H9 (cell line): ENCODE data around the gene KCTD7. TPM values are rescaled to one million over a fixed set of nuclear protein-coding genes. Genes with fewer than 3 reads are reported as not detected.

Experiments
- DNase-seq: peaks from one replicate; pipeline ENCODE4 v3.0.0-alpha.2; 2017
- H2AFZ ChIP-seq: one replicate; pipeline ENCODE4 v1.6.1; 2013; ENCODE audit warnings: mild to moderate bottlenecking, low read length, control low read depth, moderate library complexity
- H2AK5ac ChIP-seq: 2 replicates; pipeline ENCODE4 v1.6.1; 2013; ENCODE audit warnings: low read length, control low read depth, mixed read lengths; ENCODE audit not compliant: insufficient read length
- H2BK120ac ChIP-seq: one replicate; pipeline ENCODE4 v1.6.1; 2013; ENCODE audit warnings: low read depth, mild to moderate bottlenecking, low read length, control low read depth, inconsistent platforms; ENCODE audit not compliant: poor library complexity, severe bottlenecking
- H2BK12ac ChIP-seq: 2 replicates; pipeline ENCODE4 v1.6.1; 2013; ENCODE audit warnings: low read length, control low read depth, mixed read lengths, low read depth; ENCODE audit not compliant: insufficient read length
- H2BK15ac ChIP-seq: 2 replicates; pipeline ENCODE4 v1.6.1; 2013; ENCODE audit warnings: low read depth, low read length, control low read depth
- H2BK20ac ChIP-seq: one replicate; pipeline ENCODE4 v1.6.1; 2013; ENCODE audit warnings: low read depth, mild to moderate bottlenecking, low read length, control low read depth, inconsistent platforms; ENCODE audit not compliant: poor library complexity, severe bottlenecking
- H2BK5ac ChIP-seq: 2 replicates; pipeline ENCODE4 v1.6.1; 2013; ENCODE audit warnings: low read length, control low read depth, mixed read lengths; ENCODE audit not compliant: insufficient read length
- H3K14ac ChIP-seq: 2 replicates; pipeline ENCODE4 v1.6.1; 2013; ENCODE audit warnings: low read length, control low read depth; ENCODE audit not compliant: insufficient read depth
- H3K18ac ChIP-seq: 2 replicates; pipeline ENCODE4 v1.6.1; 2013; ENCODE audit warnings: low read depth, mild to moderate bottlenecking, mixed read lengths, low read length, control low read depth; ENCODE audit not compliant: insufficient read length
- H3K23ac ChIP-seq: 2 replicates; pipeline ENCODE4 v1.6.1; 2013; ENCODE audit warnings: low read length, control low read depth, mixed read lengths, low read depth; ENCODE audit not compliant: insufficient read length
- H3K23me2 ChIP-seq: 2 replicates; pipeline ENCODE4 v1.6.1; 2013; ENCODE audit warnings: low read depth, mild to moderate bottlenecking, mixed read lengths, low read length, control low read depth; ENCODE audit not compliant: insufficient read length, poor library complexity, severe bottlenecking
- H3K27ac ChIP-seq: 2 replicates; pipeline ENCODE4 v1.5.1; 2013; ENCODE audit warnings: low read length, control low read depth, mixed read lengths, low read depth; ENCODE audit not compliant: insufficient read length
- H3K27me3 ChIP-seq: 2 replicates; pipeline ENCODE4 v1.6.1; 2013; ENCODE audit warnings: low read length, control low read depth, inconsistent platforms; ENCODE audit not compliant: insufficient read depth
- H3K4ac ChIP-seq: 2 replicates; pipeline ENCODE4 v1.6.1; 2013; ENCODE audit warnings: low read depth, mild to moderate bottlenecking, control low read depth, inconsistent platforms, low read length, moderate library complexity
- H3K4me1 ChIP-seq: 2 replicates; pipeline ENCODE4 v1.6.1; 2013; ENCODE audit warnings: low read length, control low read depth, inconsistent platforms; ENCODE audit not compliant: insufficient read depth
- H3K4me2 ChIP-seq: 2 replicates; pipeline ENCODE4 v1.6.1; 2013; ENCODE audit warnings: low read length, control low read depth, mixed read lengths; ENCODE audit not compliant: insufficient read length, insufficient read depth
- H3K56ac ChIP-seq: 2 replicates; pipeline ENCODE4 v1.6.1; 2013; ENCODE audit warnings: low read depth, mild to moderate bottlenecking, mixed read lengths, low read length, control low read depth; ENCODE audit not compliant: insufficient read length
- H3K79me1 ChIP-seq: 2 replicates; pipeline ENCODE4 v1.6.1; 2013; ENCODE audit warnings: low read depth, mild to moderate bottlenecking, moderate library complexity, low read length, control low read depth, inconsistent platforms; ENCODE audit not compliant: insufficient read depth, poor library complexity, severe bottlenecking
- H3K79me2 ChIP-seq: 2 replicates; pipeline ENCODE4 v1.6.1; 2013; ENCODE audit warnings: low read length, control low read depth, inconsistent platforms; ENCODE audit not compliant: insufficient read depth
- H3K9ac ChIP-seq: 2 replicates; pipeline ENCODE4 v1.6.1; 2013; ENCODE audit warnings: low read length, control low read depth, mixed read lengths; ENCODE audit not compliant: insufficient read length; ENCODE audit errors: extremely low read depth
- H3K9me3 ChIP-seq: one replicate; pipeline ENCODE4 v1.6.1; 2013; ENCODE audit warnings: low read depth, low read length, inconsistent platforms; ENCODE audit not compliant: control insufficient read depth
- H3T11ph ChIP-seq: one replicate; pipeline ENCODE4 v1.6.1; 2013; ENCODE audit warnings: mild to moderate bottlenecking, low read length, control low read depth, inconsistent platforms
- H4K20me1 ChIP-seq: one replicate; pipeline ENCODE4 v1.6.1; 2013; ENCODE audit not compliant: control insufficient read depth, insufficient read length, insufficient read depth
- H4K5ac ChIP-seq: 2 replicates; pipeline ENCODE4 v1.6.1; 2013; ENCODE audit warnings: low read depth, mild to moderate bottlenecking, mixed read lengths, low read length, control low read depth; ENCODE audit not compliant: insufficient read length
- H4K8ac ChIP-seq: replicated peaks from 2 replicates; pipeline ENCODE4 v1.6.1; 2013; ENCODE audit warnings: low read length, control low read depth, mixed read lengths, low read depth; ENCODE audit not compliant: insufficient read length
- H4K91ac ChIP-seq: 2 replicates; pipeline ENCODE4 v1.6.1; 2013; ENCODE audit warnings: low read depth, mild to moderate bottlenecking, moderate library complexity, mixed read lengths, low read length, control low read depth; ENCODE audit not compliant: insufficient read length
- H3K27ac Mint-ChIP-seq, 3 experiments: 2 replicates in 2 of 3; 3 replicates in 1 of 3; pipeline ENCODE4 v1.8.0; 2020 to 2021; ENCODE audit warnings: mixed read lengths in 3 of 3, mild to moderate bottlenecking in 1 of 3, moderate library complexity in 1 of 3
- H3K27me3 Mint-ChIP-seq: 2 replicates; pipeline ENCODE4 v1.8.0; 2021; ENCODE audit warnings: low read depth, mild to moderate bottlenecking, moderate library complexity, mixed read lengths
- H3K36me3 Mint-ChIP-seq, 3 experiments: 2 replicates in 2 of 3; 3 replicates in 1 of 3; pipeline ENCODE4 v1.8.0; 2020 to 2021; ENCODE audit warnings: low read depth in 3 of 3, mixed read lengths in 3 of 3; ENCODE audit not compliant: insufficient read depth in 1 of 3
- H3K4me1 Mint-ChIP-seq, 2 experiments: 2 replicates each; pipeline ENCODE4 v1.8.0; 2020; ENCODE audit warnings: mixed read lengths in 2 of 2
- H3K4me3 Mint-ChIP-seq, 2 experiments: 2 replicates in 1 of 2; 3 replicates in 1 of 2; pipeline ENCODE4 v1.8.0; 2020 to 2021; ENCODE audit warnings: mild to moderate bottlenecking in 2 of 2, mixed read lengths in 2 of 2, moderate library complexity in 1 of 2
- H3K9me3 Mint-ChIP-seq, 2 experiments: 2 replicates in 1 of 2; 3 replicates in 1 of 2; pipeline ENCODE4 v1.8.0; 2020; ENCODE audit warnings: mild to moderate bottlenecking in 2 of 2, mixed read lengths in 2 of 2, moderate library complexity in 1 of 2
- CTCF ChIP-seq: fragments of 200-600 bp; sonication (generic); conservative IDR thresholded peaks from 3 replicates; pipeline ENCODE4 v1.8.0; 2021; ENCODE audit warnings: antibody characterized with exemption, mild to moderate bottlenecking
- WGBS: extraction: QIAGEN DNeasy Blood & Tissue Kit; methylation state at CpG from one replicate; pipeline ENCODE4 v1.1.7; 2013; ENCODE audit warnings: missing lambda C conversion rate, low lambda C conversion rate, mixed read lengths; ENCODE audit not compliant: insufficient read length; ENCODE audit errors: extremely low coverage; 5-methylcytosine and 5-hydroxymethylcytosine counted together
- total RNA-seq: library from RNA; stranded (reverse); gene quantifications from 2 replicates; pipeline ENCODE4 v1.2.1, GENCODE V29; 2021

Gene KCTD7
- total RNA-seq, 1 experiment from 2014 or later: 8.9 TPM

DNA sequence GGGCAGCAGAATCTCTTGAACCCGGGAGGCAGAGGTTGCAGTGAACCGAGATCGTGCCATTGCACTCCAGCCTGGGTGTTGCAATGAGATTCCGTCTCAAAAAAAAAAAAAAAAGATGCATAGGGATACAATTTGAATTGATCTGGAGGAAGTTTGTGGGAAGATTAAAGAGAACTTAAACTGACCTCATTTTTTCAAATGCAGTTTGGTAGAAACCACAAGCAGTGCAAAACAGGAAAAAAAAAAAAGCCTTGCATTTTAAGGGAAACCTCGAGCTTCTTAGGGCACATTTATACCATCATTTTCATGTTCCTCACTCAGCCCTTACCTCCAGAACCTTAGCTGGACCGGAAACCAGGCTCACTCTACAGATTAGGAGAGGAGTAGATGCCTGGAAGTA lies 2.8 kb downstream of the KCTD7 start:
- H3K9ac ChIP-seq: no peak overlapping the region
- H3K9me3 Mint-ChIP-seq: 0 out of 5 replicates have a peak, but pooled peaks cover 0 to 3% of the 10 kb centered on the region in 2 experiments
- H3K27ac ChIP-seq: no peak overlapping the region
- no peaks in the 10 kb centered on the region for H4K20me1 ChIP-seq
- no peak overlapping the region for H3K27ac Mint-ChIP-seq
- no peak overlapping the region for H4K5ac ChIP-seq
- H3K4ac ChIP-seq: no peak overlapping the region
- no peaks in the 10 kb centered on the region for H3K79me2 ChIP-seq
- H4K91ac ChIP-seq: no peak overlapping the region
- H3K56ac ChIP-seq: no peak overlapping the region
- H3K4me2 ChIP-seq: no peak overlapping the region
- TF ChIP-seq CTCF: no peak
- H3K9me3 ChIP-seq: no peaks in the 10 kb centered on the region
- no peak overlapping the region for H3K4me3 Mint-ChIP-seq
- H2BK12ac ChIP-seq: no peak overlapping the region
- H2AK5ac ChIP-seq: no peak overlapping the region
- H2AFZ ChIP-seq: no peak overlapping the region
- H2BK15ac ChIP-seq: no peak overlapping the region
- no peaks in the 10 kb centered on the region for H3K27me3 ChIP-seq
- no peak overlapping the region for H3T11ph ChIP-seq
- H3K4me1 Mint-ChIP-seq: peaks cover 8 to 11% of the 10 kb centered on the region in 2 experiments; a peak in 3 of 4 replicates
- H3K36me3 Mint-ChIP-seq: peaks cover 4 to 28% (median 21%) of the 10 kb centered on the region in 3 experiments
- H2BK20ac ChIP-seq: no peak overlapping the region
- peaks cover 1% of the 10 kb centered on the region; the same call in 1 of the 2 replicates for H3K27me3 Mint-ChIP-seq
- no CpG with 5 or more reads among the region's 6 CpGs for WGBS
- H3K4me1 ChIP-seq: no peaks in the 10 kb centered on the region
- H2BK5ac ChIP-seq: no peak overlapping the region
- no peak overlapping the region for H3K23ac ChIP-seq
- no peak overlapping the region for H3K14ac ChIP-seq
- peaks cover 11% of the 10 kb centered on the region for H3K23me2 ChIP-seq
- H2BK120ac ChIP-seq: no peak overlapping the region
- H4K8ac ChIP-seq: no peak overlapping the region
- no peaks in the 10 kb centered on the region for H3K79me1 ChIP-seq
- no peak for DNase-seq
- no peak overlapping the region for H3K18ac ChIP-seq
